GM08714 (cell line): ENCODE data around the gene NAALADL1.

Source experiments
- H3K4me3 ChIP-seq: fragments of 200-500 bp; sonication (Bioruptor generic); 2 replicates; pipeline ENCODE4 v1.5.1; 2014; ENCODE audit warnings: mild to moderate bottlenecking, low read length, inconsistent platforms
- ZNF274 ChIP-seq: IDR thresholded peaks from 2 replicates; pipeline ENCODE4 v1.6.1; 2012; ENCODE audit warnings: mild to moderate bottlenecking, low read depth, low read length

Gene NAALADL1

GRCh38 chr11:65087216-65087615 is 28.9 kb upstream of the NAALADL1 start:
- H3K4me3 ChIP-seq, result no peak overlapping the region
- no peak for TF ChIP-seq ZNF274

- no peak overlapping the region for H3K4me3 ChIP-seq
- TF ChIP-seq ZNF274, result no peak
Observed at GRCh38 chr11:65086809-65087208, 28.5 kb upstream of the NAALADL1 start.

GRCh38 chr11:65085446-65085845 is 27.1 kb upstream of the NAALADL1 start:
- no peak for TF ChIP-seq ZNF274
- no peak overlapping the region; the same call in 1 of the 2 replicates for H3K4me3 ChIP-seq

- no peak for TF ChIP-seq ZNF274
- H3K4me3 ChIP-seq, result peak overlapping the region; percentile 89
Observed at GRCh38 chr11:65084598-65085375, 26.4 kb upstream of the NAALADL1 start.

- H3K4me3 ChIP-seq, result peak within 1 kb of the TSS; percentile 89
- TF ChIP-seq ZNF274, result no peak
Observed at GRCh38 chr11:65083834-65084597, 25.7 kb upstream of the NAALADL1 start, which contains the start of the genes CDCA5 and ZFPL1. Gene CDCA5, minus strand, starts transcription at chr11:65084040. Its CDS starts 62 bp downstream, at chr11:65083978. Gene ZFPL1, plus strand, starts transcription at chr11:65084222. Its CDS starts 477 bp downstream, at chr11:65084699.

- TF ChIP-seq ZNF274, result no peak
- H3K4me3 ChIP-seq, result peak overlapping the region; percentile 89
Observed at GRCh38 chr11:65083134-65083833, 24.9 kb upstream of the NAALADL1 start.

- TF ChIP-seq ZNF274, result no peak
- H3K4me3 ChIP-seq, result no peak overlapping the region
Observed at GRCh38 chr11:65078786-65079342, 20.5 kb upstream of the NAALADL1 start.

- TF ChIP-seq ZNF274, result no peak
- no peak overlapping the region for H3K4me3 ChIP-seq
Observed at GRCh38 chr11:65078151-65078550, 19.8 kb upstream of the NAALADL1 start.

GRCh38 chr11:65077451-65077850 is 19.1 kb upstream of the NAALADL1 start:
- H3K4me3 ChIP-seq, result no peak overlapping the region
- no peak for TF ChIP-seq ZNF274

GRCh38 chr11:65072631-65072966 is 14.2 kb upstream of the NAALADL1 start:
- H3K4me3 ChIP-seq, result no peak overlapping the region
- no peak for TF ChIP-seq ZNF274

- H3K4me3 ChIP-seq, result no peak overlapping the region
- no peak for TF ChIP-seq ZNF274
Observed at GRCh38 chr11:65071907-65072630, 13.7 kb upstream of the NAALADL1 start.

- no peak for TF ChIP-seq ZNF274
- H3K4me3 ChIP-seq, result no peak overlapping the region
Observed at GRCh38 chr11:65069217-65069616, 10.9 kb upstream of the NAALADL1 start.

- TF ChIP-seq ZNF274, result no peak
- H3K4me3 ChIP-seq, result no peak overlapping the region
Observed at GRCh38 chr11:65067446-65067845, 9.1 kb upstream of the NAALADL1 start.
